ENCODE results near the gene CTNNA3. TPM values are rescaled to one million over a fixed set of nuclear protein-coding genes. Genes with fewer than 3 reads are reported as not detected.

Gene CTNNA3
- total RNA-seq, 2 donors from 2014 or later, result 4.8 to 5.3 TPM

DNA sequence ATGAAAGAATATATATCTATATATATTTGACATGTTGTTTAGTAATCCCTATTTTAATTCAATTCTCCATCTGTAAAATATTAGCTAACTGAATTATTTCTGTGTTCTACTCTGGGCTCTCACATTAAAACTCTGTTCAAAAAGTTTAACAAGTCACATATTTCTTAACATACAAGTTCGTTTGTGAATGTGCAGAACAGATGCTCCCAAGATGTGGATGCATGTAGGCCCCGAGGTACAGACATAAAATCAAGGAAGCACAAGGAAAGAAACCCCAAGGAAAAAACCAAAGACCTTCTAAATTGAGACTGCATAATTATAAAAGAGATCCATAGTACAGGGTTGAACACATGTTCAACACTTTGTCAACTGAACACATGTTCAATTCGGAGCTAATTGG lies 595.0 kb downstream of the CTNNA3 start:
- intact Hi-C loops (cut with DNase I), result no loop called here
- DNase-seq (ENCODE audit: low spot score), result no peak

- DNase-seq (ENCODE audit: low spot score), result no peak
- intact Hi-C loops (cut with DNase I), result no loop called here
Observed at GRCh38 chr10:67098461-67098860, 597.5 kb downstream of the CTNNA3 start.

DNA sequence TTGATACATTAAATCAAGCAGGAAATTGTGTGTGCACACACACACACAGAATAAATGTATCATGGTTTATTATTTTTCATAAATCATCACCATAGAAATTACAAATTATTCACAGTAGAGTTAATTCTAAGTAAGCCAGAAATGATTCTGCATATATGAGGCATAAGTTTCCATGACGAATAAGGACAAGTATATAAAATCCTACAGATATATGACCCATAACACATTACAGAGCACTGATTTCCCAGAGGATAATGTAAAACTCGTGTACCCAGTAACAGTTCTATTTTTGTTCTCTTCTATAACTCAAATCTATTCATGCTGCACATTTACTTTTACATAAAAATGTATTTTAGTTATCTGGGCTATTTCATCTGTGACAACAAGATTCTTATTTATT lies 600.5 kb downstream of the CTNNA3 start:
- no peak for DNase-seq (ENCODE audit: low spot score)
- intact Hi-C loops (cut with DNase I), result no loop called here

DNA sequence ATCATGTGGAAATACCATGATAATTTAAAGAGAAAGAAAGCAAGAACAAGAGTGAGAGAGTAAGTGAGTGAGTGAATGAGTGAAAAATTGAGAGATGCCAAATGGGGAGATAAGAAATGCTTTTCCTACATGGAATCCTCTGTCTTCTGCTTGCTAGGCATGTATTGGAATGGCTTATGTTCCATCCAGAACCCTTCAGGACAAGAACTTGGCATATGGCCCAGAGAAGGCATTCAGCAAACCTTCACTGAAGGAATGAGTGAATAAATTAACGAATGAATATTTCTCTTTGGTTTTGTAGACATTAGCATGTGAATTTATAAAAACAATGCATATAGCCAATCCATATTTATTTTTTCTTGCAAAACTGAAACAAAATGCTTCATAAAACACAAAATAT lies 608.0 kb downstream of the CTNNA3 start:
- intact Hi-C loops (cut with DNase I), result no loop called here
- no peak for DNase-seq (ENCODE audit: low spot score)

DNA sequence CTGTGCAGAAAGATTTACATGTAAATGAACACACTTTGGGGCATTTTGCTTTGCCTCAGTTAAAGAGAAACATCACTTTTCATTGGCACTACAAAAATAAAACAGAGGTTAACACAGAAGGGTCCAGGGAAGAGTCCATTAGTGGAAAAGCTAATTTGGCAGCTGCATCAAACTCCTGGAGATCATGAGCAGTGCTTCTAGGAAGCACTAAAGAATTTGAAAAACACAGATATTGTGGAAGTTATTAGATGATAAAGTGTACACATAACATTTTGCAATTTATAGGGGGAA lies 608.9 kb downstream of the CTNNA3 start:
- no peak for DNase-seq (ENCODE audit: low spot score)
- intact Hi-C loops (cut with DNase I), result no loop called here

GRCh38 chr10:67086327-67087134 lies 609.5 kb downstream of the CTNNA3 start:
- no peak for DNase-seq (ENCODE audit: low spot score)

GRCh38 chr10:67079126-67079525 lies 616.9 kb downstream of the CTNNA3 start:
- intact Hi-C loops (cut with DNase I), result no loop called here
- no peak for DNase-seq (ENCODE audit: low spot score)

More at GRCh38 chr10:67086327-67087134, 609.5 kb downstream of the CTNNA3 start:
- intact Hi-C loops (cut with DNase I), result no loop called here

GRCh38 chr10:67077376-67077775 lies 618.6 kb downstream of the CTNNA3 start:
- intact Hi-C loops (cut with DNase I), result no loop called here
- no peak for DNase-seq (ENCODE audit: low spot score)

GRCh38 chr10:67076144-67076543 lies 619.9 kb downstream of the CTNNA3 start:
- intact Hi-C loops (cut with DNase I), result no loop called here
- no peak for DNase-seq (ENCODE audit: low spot score)

GRCh38 chr10:67075491-67075971 lies 620.5 kb downstream of the CTNNA3 start:
- intact Hi-C loops (cut with DNase I), result no loop called here
- DNase-seq (ENCODE audit: low spot score), result no peak

DNA sequence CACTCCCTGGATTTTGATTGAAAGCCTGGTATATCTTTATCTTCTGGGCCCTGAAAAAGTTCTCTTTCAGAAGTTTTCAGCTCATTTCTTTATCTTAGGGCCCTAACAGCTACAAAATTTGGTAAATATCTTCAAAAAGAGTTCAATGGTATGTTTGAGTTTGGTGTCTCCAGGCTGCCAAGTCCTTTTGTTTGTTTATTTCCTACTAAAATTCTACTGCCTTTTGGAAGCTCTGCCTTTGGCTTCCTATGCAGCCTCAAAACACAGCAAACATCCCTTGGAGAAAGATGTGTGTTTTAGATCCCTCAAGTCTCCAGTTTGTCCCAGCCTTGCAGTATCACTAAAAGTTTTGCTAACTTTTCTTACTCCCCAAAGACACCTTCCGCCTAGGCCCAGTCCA lies 623.3 kb downstream of the CTNNA3 start:
- intact Hi-C loops (cut with DNase I), result no loop called here
- DNase-seq (ENCODE audit: low spot score), result no peak

DNA sequence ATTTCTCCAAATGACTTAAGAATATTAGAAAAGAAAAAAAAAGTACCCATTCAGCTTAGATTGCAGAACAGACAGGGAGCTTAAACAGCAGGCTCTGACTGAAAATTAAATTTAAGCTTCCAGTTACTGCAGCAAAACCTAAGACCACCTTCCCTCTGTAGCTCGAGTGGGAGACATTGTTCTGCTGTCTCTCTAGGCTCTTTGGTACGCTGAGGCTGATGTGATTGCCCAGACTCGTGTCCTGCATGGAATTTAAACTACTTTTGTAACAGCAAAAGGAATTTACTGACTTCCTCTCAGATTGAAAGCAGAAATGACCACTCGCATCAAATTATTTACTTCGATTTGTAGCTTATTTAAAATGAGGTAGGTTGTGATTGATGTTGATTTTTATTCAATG lies 645.6 kb downstream of the CTNNA3 start:
- intact Hi-C loops (cut with DNase I), result no loop called here
- DNase-seq (ENCODE audit: low spot score), result no peak

DNA sequence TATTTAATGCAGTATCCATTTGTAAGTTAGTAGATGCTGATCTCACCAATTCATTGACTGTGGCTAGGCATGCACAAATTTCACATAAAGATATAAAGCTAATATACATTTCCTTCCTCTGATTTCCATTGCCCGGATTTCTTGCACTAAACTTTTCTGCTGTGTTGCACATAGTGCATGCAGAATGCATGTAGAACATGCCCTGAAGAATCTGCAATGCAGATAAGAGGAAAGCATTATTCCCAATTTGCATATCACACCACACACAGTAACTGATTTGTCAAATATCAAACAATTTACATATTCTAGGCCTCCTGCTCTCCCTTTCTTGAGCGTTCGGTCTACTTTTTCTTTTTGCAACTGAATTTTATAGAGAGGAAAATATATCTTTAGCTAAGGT lies 646.0 kb downstream of the CTNNA3 start:
- no peak for DNase-seq (ENCODE audit: low spot score)
- intact Hi-C loops (cut with DNase I), result no loop called here

- intact Hi-C loops (cut with DNase I), result no loop called here
Observed at GRCh38 chr10:67046507-67046906, 649.5 kb downstream of the CTNNA3 start.

DNA sequence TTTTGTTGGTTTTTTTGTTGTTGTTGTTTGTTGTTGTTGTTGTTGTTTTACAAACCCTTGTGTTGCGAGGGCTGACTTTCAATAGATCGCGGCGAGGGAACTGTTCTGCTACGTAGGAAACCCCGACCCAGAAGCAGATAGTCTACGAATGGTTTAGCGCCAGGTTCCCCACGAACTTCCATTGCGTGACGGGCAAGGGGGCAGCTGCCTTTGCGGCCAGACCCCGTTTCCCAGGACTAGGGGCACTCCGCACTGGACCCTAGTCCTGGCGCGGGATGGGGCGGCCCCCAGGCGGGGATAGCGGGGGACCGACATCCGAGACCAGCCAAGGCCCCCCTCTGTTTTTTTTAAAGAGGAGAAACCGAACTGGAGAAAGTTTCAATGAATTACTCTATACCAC lies 650.6 kb downstream of the CTNNA3 start:
- intact Hi-C loops (cut with DNase I), result no loop called here

More at GRCh38 chr10:67046507-67046906, 649.5 kb downstream of the CTNNA3 start:
- no peak for DNase-seq (ENCODE audit: low spot score)

GRCh38 chr10:67043041-67043440 lies 653.0 kb downstream of the CTNNA3 start:
- intact Hi-C loops (cut with DNase I), result no loop called here
- DNase-seq (ENCODE audit: low spot score), result no peak

More for the DNA sequence above, 650.6 kb downstream of the CTNNA3 start:
- DNase-seq (ENCODE audit: low spot score), result peak; percentile 55

DNA sequence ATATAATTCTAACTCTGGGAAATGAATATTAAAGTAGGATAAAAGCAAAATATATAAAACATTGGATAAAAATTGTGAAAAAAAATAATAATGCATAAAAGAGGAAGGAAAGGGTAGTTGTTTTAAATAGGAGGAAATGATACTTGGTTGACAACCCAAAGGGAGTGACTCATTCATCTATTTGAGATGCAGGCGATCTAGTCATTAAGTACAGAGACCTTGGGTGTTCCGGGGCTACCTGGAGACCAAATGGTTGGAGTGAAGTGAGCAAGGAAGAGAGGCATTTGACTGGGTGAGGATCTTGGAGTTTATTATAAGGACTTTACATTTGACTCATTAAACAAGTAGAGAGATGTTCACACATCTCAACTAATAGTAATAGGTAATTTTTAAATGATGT lies 659.2 kb downstream of the CTNNA3 start:
- intact Hi-C loops (cut with DNase I), result no loop called here
- no peak for DNase-seq (ENCODE audit: low spot score)

- intact Hi-C loops (cut with DNase I), result no loop called here
- DNase-seq (ENCODE audit: low spot score), result peak; percentile 72
Observed at GRCh38 chr10:67033878-67034277, 662.1 kb downstream of the CTNNA3 start.

GRCh38 chr10:67022099-67022498 lies 673.9 kb downstream of the CTNNA3 start:
- DNase-seq (ENCODE audit: low spot score), result no peak

DNA sequence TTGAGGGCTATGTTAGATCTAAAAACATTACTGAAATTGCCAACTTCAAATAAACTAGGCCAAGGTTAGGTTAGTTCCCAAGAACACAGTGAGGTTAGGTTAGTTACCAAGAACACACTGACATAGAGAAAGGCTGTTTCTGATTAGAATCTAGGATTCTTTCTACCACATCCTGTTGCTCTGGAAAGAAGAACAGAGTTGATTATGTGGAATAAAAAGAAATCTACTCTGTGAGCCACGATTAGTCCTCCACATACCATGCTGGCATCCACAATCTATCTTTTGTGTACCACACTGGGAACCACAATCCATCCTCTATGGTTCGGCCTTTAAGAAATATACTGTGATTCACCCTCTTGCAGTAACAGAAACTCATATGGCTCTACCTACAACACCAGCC lies 678.8 kb downstream of the CTNNA3 start:
- no peak for DNase-seq (ENCODE audit: low spot score)
- intact Hi-C loops (cut with DNase I), result no loop called here

More at GRCh38 chr10:67022099-67022498, 673.9 kb downstream of the CTNNA3 start:
- intact Hi-C loops (cut with DNase I), result no loop called here

GRCh38 chr10:67015225-67015624 lies 680.8 kb downstream of the CTNNA3 start:
- DNase-seq (ENCODE audit: low spot score), result no peak
- intact Hi-C loops (cut with DNase I), result no loop called here

All from posterior vena cava (tissue), 2 donors.